Activated effector memory CD4-positive, alpha-beta T cell treated with Interleukin-2 at 50 U/mL for 16 hours (primary cell): ENCODE results near the gene LYRM2.
"Not testable (repeated sequence)": the region's sequence is repeated elsewhere in the genome, so short reads cannot be mapped to it uniquely, and the experiment has no call there.

ENCODE experiments used
- DNase-seq: peaks from one replicate; pipeline ENCODE4 v3.0.0-alpha.2; 2020

LYRM2 gene

DNA sequence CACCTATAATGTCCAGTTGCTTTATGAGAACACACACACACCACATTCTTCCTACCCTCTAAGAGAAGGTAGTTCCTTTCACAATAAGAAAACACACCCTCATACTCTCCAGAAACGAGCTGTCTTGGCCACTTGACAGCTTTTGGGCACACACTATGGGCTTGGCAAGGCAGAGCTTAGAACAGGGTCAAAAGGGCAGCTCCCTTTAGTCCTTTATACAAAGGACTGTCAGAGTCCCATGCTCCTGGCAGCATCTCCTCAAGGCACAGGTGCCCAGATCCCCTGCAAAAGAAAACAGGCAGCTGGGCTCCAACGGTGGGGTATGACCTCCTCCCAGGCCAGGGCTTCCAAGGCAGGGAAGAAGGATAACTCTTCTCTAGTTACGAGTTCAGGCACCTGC, 4.9 kb upstream of the LYRM2 start:
- DNase-seq: no peak

DNA sequence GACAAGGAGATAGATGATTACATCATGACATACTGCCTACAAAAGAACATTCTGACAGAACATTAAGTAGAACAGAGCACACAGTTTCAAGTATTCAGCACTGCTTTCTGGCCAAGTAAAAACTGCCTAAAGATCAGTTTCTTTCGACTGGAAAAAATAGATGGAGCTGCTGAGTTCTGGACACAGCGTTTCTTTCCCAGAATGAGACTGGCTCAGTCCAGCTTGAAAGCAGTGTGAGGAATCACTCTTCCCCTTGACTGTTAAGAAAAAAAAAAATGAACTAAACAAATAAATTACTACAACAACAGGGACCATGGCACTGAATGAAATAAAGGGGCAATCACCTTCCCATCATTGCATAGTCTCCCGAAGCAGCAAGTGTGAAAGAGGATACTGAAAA, 4.4 kb upstream of the LYRM2 start:
- no peak for DNase-seq

DNA sequence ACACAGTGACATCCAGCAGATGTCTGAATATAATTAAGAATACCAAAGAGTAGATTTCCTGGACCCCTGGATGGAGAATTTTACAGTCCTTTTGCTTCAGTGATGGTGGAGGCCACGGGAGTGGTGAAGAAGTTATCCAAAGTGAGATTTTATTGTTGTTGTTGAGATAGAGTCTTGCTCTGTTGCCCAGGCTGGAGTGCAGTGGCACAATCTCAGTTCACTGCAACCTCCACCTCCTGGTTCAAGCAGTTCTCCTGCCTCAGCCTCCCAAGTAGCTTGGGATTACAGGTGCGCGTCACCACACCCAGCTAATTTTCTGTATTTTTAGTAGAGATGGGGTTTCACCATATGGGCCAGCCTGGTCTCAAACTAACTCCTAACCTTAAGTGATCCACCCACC, 3.0 kb upstream of the LYRM2 start:
- DNase-seq: not testable (repeated sequence)

DNA sequence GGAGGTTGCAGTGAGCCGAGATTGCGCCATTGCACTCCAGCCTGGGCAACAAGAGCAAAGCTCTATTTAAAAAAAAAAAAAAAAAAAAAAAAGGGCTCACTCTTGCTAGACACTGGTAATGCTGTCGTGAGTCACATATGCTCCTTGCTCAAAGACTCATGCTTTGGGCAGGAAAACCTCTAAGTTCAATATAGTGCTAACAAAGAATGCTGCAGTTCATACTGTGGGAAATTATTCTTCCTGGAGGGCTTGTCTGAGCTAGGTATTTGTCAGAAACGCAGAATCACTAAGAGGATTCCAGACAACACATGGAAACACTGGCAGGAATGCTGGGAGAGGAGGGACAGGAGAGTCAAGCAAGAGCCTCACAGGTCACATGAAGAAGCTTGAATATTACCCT, 2.3 kb upstream of the LYRM2 start:
- DNase-seq: no peak

DNA sequence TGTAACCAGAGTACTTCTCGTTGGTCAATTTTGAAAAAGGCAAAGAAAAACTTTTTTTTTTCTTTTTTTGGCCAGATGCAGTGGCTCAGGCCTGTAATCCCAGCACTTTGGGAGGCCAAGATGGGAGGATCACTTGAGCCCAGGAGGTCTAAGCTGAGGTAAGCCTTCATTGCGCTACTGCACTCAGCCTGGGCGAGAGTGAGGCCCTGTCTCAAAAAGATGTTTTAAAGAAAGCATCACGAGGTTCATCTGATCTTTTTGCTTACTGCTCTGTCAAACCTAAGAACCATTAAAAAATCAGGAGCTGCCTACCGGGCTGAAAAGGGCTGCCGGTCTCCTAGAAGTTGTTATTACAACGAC, 607 bp downstream of the LYRM2 start:
- DNase-seq: no peak

DNA sequence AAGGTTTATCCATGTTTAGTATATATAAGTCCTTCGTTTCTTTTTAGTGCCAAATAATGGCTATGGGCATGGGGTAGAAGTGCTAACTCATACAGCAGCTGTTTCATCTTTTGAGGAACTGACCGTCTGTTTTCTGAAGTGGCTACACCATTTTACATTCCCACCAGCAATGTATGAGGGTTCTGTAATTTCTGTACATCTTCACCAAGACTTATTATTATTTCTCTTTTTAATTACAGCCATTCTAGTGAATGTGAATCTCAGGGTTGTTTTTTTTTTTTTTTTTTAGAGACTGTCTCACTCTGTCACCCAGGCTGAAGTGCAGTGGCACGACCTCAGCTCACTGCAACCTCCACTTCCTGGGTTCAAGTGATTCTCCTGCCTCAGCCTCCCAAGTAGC, 2.1 kb downstream of the LYRM2 start:
- DNase-seq: not testable (repeated sequence)

DNA sequence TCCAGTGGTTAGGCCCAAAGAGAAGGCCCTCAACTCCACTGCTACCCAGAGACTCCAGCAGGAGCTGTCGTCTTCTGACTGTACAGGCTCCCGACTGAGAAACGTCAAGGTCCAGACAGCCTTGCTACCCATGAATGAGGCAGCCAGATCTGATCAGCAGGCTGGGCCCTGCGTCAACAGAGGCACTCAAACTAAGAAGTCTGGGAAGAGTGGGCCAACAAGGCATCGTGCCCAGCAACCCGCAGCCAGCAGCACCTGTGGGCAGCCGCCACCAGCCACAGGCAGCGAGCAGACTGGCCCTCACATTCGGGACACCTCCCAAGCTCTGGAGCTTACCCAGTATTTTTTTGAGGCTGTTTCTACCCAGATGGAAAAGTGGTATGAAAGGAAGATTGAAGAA, 8.1 kb downstream of the LYRM2 start:
- no peak for DNase-seq

DNA sequence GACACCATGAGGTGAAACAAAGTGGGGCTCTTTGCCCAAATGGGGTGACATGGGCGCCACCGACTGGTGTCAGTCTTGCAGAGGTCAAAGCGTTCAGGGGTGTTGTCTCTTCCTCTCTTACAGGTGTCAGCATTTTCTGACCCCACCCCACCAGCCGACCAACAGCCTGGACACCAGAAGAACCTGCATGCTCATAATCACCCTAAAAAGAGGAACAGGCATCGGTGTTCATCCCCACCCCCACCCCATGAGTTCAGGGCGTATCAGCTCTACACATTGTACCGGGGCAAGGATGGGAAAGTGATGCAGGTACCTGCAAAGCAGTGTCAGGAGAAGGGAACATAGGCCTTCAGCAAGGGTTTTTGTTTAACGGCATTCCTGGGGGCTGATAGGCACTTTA, 14.8 kb downstream of the LYRM2 start:
- no peak for DNase-seq

DNA sequence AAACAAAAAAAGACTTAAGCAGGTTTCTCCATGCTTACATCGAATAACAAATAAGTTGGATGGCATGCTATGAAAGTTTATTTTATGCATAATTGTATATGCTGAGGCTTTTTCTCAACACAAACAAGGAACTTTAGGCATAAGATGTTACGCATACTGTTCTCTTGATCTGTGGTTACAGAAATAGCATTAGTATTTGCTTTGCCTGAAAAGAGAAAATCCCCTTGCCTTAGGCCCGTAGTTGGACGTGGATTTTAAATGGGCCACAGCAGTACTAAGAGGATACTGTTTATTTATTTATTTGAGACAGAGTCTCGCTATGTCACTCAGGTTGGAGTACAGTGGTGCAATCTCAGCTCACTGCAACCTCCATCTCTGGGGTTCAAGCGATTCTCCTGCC, 19.0 kb downstream of the LYRM2 start:
- no peak for DNase-seq

DNA sequence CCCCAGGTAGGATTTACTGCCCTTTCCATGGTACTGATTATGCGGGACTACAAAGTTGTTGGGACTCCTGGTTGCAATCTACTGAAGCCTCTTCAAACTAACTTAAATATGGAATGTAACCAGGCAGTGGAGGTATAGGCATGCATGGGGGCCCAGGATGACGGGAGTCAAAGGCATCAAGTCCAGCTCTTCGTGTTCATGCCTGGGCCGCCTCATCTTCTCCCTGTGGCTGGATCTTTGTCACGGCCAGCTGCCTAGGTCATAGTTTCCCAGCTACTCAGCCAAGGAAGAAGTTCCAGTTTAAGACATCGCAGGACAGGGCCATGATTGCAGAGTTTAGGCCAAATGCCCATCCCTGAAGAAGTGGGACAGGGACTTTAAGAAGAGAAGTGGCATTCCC, 20.5 kb downstream of the LYRM2 start:
- no peak for DNase-seq

DNA sequence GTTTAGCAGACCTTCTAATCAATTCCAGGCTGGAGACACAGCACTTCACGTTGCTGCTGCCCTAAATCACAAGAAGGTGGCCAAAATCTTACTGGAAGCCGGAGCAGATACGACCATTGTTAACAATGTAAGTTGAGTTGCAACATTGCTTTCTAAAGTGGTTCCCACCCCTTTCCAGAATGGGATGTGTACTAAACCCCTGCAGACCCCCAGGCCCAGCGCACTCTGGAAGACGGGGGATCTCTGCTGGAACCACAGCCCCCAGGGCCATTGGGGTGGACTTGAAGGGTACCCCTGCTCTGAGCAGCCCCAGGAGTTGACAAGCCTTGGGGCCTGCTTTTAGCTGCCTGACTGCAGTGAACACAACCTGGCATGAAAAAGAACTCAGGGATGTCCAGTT, 22.0 kb downstream of the LYRM2 start:
- no peak for DNase-seq

DNA sequence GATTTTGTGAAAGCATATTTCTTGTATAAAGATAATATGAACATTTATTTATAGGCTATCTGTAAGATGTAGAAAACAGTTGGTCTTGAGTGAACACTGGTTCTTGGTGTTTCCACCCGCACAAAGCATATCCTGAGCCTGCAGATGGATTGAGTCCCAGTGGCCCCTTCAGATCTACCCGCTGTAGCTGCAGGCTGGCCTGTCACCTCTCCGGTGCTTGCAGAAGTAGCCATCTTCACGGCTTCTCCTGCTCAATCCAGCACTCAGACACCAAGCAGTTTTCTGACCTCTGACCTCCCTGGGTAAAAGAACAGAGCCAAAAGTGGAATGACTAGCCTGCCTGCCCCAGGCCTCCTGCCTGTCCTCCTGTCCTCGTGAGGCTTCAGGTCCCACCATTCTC, 22.7 kb downstream of the LYRM2 start:
- DNase-seq: no peak

DNA sequence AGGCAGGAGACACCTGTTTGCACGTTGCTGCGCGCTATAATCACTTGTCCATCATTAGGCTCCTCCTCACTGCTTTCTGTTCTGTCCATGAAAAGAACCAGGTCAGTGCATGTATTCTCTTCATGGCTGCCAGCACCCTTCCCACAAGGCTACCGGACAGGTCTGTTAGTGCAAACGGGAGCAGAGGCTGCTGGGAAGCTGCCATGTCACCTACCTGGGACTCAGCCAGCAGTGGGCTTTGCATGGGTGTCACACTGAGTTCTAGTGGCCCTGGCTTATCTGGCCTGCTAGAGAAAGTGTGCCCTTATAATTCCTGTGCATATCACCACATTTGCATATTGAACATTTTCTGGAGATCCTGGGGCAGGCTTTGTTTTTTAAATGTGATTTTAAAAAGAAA, 24.8 kb downstream of the LYRM2 start:
- no peak for DNase-seq

DNA sequence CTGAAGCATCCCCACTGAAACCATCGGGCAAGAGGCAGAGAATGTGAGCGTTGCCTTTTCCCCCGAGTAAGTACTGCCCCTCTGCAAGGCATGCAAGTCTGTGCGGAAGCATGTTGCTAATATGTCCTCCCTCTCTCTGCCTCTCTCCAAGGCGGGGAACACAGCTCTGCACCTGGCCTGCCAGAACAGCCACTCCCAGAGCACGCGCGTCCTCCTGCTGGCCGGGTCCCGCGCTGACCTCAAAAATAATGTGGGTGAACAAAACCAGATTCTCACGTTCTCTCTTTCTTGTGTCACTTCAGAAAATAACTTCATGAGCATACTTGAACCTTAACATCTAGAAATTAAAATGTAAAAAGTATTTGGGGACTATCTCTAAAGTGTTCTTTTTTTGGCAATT, 26.4 kb downstream of the LYRM2 start:
- DNase-seq: no peak

DNA sequence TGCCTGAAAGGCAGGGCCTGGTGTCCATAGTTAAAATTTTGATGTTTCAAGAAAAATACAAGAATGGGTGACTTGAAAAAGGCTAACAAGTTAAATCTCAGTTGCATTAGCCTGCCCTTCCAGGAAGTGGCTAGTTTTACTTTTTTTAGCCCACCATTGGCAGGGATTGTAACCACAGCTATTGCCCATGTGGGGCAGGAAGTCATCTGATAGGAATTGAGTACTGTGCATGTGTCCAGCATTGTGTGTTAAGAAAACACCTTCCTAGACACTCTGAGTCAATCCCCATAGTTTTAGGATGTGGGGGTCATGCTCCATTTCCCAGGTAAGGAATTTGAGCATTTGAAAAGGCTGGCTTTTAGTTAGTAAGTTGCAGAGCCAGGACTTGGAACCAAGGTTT, 26.9 kb downstream of the LYRM2 start:
- DNase-seq: no peak

DNA sequence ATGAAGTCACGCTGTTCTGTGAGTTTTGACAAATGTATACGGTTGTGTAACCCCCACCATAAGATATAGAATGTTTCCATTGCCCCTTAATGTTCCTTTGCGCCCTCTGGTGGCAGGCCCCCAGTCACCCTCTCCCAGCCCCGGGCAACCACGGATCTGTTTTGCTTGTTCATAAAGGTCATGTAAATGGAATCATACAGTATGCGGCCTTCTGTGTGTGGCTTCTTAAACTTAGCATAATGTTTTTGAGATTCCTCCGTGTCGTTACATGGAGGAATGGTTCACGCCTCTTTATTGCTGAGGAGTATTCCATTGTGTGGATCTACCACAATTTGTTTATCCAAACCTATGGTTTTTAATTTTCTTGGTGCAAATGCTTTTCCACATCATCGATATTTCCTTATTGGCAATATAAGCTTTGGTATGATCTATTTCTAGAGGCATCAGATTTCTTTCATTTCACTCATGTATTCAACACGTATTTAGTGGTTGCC, 28.4 kb downstream of the LYRM2 start:
- DNase-seq: peak; percentile 57

DNA sequence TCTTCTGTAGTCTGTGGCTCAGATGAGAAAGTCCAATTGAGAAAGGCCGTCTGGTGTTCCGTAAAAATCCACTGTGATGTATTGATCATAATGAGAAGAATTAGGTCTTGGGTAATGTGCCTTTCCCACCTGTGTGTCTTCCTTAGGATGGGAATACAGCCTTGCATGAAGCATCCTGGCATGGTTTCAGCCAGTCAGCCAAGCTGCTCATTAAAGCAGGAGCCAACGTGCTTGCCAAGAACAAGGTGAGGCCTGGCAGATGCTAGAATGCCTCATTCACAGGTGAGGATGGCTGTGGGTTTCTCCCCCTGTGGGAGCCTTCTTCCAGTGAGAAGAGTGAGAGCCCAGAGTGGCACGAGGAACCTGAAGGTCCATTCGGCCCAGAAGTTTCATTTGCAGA, 32.7 kb downstream of the LYRM2 start:
- DNase-seq: no peak

DNA sequence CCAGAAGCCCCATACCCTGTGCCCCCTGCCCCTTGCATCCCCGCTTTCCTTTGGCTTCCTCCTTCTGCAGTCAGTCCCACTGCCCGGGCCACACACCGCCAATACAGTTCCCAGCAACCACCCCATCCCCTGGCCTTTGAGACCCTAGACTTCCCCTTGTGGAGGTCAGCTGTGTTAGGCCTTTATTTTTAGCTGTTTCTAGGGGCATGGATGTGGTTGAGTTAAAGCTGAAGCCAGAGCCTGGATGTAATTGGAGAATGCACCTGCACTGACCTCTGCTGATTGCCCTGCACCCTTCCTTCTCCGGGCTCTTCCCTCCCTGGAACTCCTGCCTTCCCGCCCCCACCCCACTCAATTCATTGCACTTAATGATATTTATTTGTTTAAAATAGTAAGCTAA, 33.9 kb downstream of the LYRM2 start:
- DNase-seq: no peak

DNA sequence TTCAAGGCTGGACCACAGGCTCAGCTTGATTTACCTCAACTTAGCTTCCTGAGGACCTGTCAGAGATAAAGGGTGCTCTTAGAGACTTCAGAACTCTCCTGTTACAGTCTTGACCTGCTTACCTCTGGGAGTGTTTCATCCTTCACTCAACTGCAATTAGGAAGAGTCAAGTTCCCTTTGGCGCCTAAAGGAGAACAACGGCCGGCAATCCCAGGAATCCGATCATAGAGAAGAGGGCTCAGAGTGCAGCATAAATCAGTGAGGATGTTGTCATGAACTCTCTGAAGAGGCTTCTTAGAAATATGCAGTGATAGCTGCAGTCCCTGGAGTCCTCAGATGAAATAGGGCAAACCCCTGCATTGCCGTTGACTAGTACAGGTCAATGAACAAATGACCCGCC, 36.4 kb downstream of the LYRM2 start:
- DNase-seq: no peak

DNA sequence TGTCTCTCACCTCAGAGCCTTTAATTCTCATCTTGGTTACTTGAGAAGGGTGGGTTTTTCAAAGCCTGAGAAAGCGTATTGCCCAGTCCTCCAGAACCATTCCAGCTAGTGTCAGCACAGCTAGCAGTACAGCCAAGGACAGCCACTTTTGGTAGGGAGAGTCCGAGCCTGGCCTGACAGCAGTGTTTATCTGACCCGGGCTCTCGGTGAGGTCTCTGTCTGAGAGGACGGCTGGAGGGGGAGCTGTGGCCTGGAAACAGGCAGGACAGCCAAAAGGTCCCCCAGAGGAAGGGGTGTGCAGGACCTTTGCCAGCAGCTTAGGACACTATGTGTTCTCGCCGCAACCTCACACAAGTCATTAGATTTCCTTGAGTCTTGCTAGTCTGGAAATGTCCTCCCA, 38.8 kb downstream of the LYRM2 start:
- DNase-seq: no peak

DNA sequence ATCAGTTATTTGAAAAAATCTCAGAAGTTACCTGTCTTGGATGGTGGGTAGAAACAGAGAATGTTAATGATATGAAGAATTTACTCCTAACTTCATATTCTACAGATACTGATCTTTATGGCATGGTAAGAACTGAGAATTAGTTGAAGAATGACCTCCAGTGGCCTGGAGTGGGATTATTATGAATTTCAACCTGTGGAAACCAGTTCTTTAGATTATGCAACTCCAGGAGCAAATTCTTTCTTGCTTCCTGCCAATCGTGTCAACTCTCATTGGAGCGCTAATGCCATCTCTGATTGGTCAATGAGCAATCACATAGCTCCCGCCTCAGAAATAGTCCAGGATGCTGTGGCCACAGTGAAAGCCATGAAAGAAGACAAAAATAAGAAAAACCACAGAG, 40.6 kb downstream of the LYRM2 start:
- no peak for DNase-seq

DNA sequence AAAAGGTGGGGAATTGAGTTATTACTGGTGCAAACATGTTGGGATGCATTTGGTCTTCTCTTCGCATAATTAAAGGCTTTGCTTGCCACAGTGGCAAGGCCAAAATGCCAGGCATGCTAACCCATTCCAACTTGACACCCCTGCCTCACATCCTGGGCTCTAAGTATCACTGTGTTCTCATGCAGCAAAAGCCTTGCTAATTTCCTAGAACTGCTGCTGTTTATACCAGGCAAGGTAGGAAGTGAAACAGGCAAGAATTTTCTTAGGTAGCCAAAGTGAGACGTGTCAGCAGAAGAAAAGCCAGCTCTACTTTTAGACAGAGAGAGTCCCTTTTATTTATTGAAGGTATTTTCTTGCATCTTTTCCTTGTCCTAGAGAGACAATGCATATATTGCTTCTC, 41.2 kb downstream of the LYRM2 start:
- DNase-seq: no peak

DNA sequence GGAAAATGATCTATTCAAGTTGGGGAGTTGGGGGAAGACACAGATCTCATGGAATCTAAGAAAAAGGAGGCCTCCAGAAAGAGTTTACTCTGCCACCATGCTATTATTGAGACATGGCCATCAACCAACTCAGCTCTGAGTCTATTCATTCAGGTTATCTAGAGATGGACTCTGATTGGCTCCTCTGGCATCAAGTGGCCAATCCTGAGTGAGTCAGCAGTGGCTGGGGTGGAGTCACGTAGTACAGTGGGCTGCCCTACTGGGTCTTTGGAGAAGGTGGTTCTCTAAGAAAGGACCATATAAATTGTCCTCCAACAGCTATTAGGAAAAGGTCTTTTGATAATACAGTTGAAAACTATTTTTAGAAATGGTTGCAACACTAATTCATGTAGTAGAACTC, 42.1 kb downstream of the LYRM2 start:
- DNase-seq: no peak

DNA sequence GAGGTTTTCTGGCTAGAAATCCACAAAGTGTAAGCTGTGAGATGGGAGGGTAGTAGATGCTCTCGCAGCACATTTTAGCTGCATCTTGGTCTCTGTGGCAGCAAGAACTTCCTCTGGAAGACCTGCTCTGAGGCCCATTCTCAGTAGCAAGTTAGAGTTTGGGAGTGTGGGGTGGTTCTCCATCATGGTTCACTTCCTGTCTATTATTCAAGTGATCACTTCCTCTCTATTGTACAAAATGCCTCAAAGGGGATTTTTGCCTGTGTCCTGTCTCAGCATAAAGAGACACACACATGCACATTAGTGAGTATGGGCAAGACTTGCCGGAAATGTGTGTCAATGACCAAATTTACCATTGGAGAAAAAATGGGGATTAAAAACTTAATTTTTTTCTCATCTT, 42.5 kb downstream of the LYRM2 start:
- no peak for DNase-seq

DNA sequence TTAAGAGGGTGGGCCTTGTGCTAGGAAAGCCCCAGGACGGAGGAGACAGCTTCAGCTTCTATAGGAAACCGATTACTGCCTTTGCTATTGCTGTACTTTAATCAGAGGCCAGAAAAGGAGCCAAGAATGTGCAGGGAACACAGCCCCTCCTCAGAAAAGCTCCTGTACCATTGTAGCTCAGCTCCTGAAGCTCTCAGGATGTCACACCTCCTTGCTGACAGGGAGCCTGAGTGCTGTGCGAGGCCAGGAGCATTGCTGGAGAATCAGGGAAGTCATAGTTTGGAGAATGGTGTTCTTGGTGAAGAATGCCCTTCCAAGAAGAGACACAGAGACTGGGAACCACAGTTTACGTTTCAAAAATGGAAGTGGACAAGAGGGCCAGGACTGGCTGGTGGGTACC, 46.8 kb downstream of the LYRM2 start:
- no peak for DNase-seq

DNA sequence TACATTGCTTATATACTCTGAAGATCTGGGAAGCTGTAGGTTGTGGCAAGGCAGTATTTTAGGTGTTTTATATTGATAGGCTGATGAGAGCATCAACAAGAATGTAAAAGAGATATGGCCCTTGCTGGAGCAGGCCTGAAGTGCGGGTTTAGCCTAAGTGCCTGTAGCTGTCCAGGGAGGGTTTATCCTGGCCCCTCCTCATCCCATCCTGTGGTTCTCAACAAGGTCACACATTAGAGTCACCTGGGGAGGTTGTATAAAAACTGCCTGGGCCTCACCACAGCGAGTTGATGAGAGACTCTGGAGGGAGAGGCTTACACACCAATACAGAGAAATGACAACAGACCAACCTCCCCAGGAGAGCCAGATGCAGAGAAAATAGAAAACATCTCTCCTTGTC, 48.4 kb downstream of the LYRM2 start:
- DNase-seq: no peak
